Measurements from ENCODE around the gene PIEZO2. TPM values are rescaled to one million over a fixed set of nuclear protein-coding genes. Genes with fewer than 3 reads are reported as not detected.

PIEZO2 gene
- total and polyA plus RNA-seq, 2 donors (not counting 1 experiment from before 2014, with no cell fraction given): not detected

DNA sequence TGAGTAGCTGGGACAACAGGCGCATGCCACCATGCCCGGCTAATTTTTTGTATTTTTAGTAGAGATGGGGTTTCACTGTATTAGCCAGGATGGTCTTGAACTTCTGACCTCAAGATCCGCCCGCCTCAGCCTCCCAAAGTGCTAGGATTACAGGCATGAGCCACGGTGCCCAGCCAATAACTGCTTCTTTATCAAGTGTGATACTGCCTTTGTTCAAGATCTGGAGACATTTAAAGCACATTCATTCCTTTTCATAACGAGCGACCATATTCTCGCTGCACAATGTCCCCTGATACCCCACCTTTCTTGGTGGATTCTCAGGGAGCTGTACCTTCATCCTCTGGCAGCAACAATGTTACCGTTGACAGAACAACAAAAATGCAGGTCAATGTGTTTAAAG, 75.4 kb downstream of the PIEZO2 start:
- H3K27ac ChIP-seq (ENCODE audit: low read length in 2 of 2): no peak overlapping the region
- H3K27me3 ChIP-seq (replicated peaks in 1 of 4; ENCODE audit: control extremely low read depth in 1 of 4, control insufficient read depth in 3 of 4, insufficient read depth in 4 of 4, low read length in 3 of 4): no peaks in the 10 kb centered on the region
- H3K27ac Mint-ChIP-seq: no peak overlapping the region
- intact Hi-C loops (cut with micrococcal nuclease): no loop called here
- peaks cover 0 to 3% (median 0%) of the 10 kb centered on the region in 3 donors for H3K9me3 ChIP-seq (ENCODE audit: control extremely low read depth in 1 of 3, control insufficient read depth in 2 of 3, insufficient read depth in 1 of 3, low read length in 2 of 3)
- 96% methylated on average over 8 of the region's 9 CpGs for WGBS (ENCODE audit: insufficient coverage)
- CTCF ChIA-PET: no interaction called here
- H3K4me3 Mint-ChIP-seq: no peak overlapping the region
- no peak for TF ChIP-seq CTCF (IDR thresholded peaks at IDR 0.05)
- no peak for TF ChIP-seq EZH2 (IDR thresholded peaks at IDR 0.05; ENCODE audit: borderline replicate concordance, insufficient read depth, low read depth, low read length, poor library complexity, severe bottlenecking)
- H3K4me1 Mint-ChIP-seq: no peaks in the 10 kb centered on the region
- H4K20me1 ChIP-seq (ENCODE audit: control insufficient read depth, insufficient read depth, low read length, poor library complexity, severe bottlenecking): no peaks in the 10 kb centered on the region
- H3K4me1 ChIP-seq (ENCODE audit: control insufficient read depth in 2 of 2, insufficient read depth in 2 of 2, low read length in 2 of 2): no peaks in the 10 kb centered on the region
- H3K36me3 ChIP-seq (replicated peaks in 1 of 2; ENCODE audit: control extremely low read depth in 1 of 2, control insufficient read depth in 1 of 2, extremely low read depth in 1 of 2, insufficient read depth in 2 of 2, low read length in 1 of 2): no peaks in the 10 kb centered on the region
- H3K4me2 ChIP-seq (replicated peaks; ENCODE audit: low read depth, low read length, poor library complexity, severe bottlenecking): no peak overlapping the region
- no peaks in the 10 kb centered on the region for H3K9me3 Mint-ChIP-seq (ENCODE audit: insufficient read depth)
- H3K4me3 ChIP-seq (ENCODE audit: control extremely low read depth in 1 of 5, extremely low read depth in 1 of 5, insufficient read depth in 1 of 5, low read depth in 2 of 5, low read length in 4 of 5): no peak overlapping the region
- no peaks in the 10 kb centered on the region for H3K27me3 Mint-ChIP-seq
- no peaks in the 10 kb centered on the region for H3K79me2 ChIP-seq (ENCODE audit: control insufficient read depth, insufficient read depth, low read length)
- no peak overlapping the region for H2AFZ ChIP-seq (ENCODE audit: insufficient read depth, low read depth, low read length, poor library complexity, severe bottlenecking)
- H3K9ac ChIP-seq (ENCODE audit: low read length): no peak overlapping the region
- DNase-seq: no peak
- POLR2A ChIA-PET: no interaction called here
- ATAC-seq (ENCODE audit: low read depth): no peak

- WGBS (ENCODE audit: insufficient coverage): 93% methylated on average over 4 of the region's 5 CpGs
- CTCF ChIA-PET: no interaction called here
Observed at GRCh38 chr18:11072632-11073031, 76.7 kb downstream of the PIEZO2 start.

More at GRCh38 chr18:11072632-11073031, 76.7 kb downstream of the PIEZO2 start:
- Mint-ChIP-seq H3K4me1 (no peaks in the 10 kb centered on the region), H3K27me3 (no peaks in the 10 kb centered on the region), H3K27ac (no peak overlapping the region), H3K4me3 (no peak overlapping the region), H3K9me3 (ENCODE audit: insufficient read depth) (no peaks in the 10 kb centered on the region)
- Histone ChIP-seq H3K4me2 (replicated peaks; ENCODE audit: low read depth, low read length, poor library complexity, severe bottlenecking) (no peak overlapping the region), H3K9me3 (ENCODE audit: control extremely low read depth in 1 of 3, control insufficient read depth in 2 of 3, insufficient read depth in 1 of 3, low read length in 2 of 3) (peaks cover 0 to 7% (median under 1%) of the 10 kb centered on the region in 3 donors), H3K36me3 (replicated peaks in 1 of 2; ENCODE audit: control extremely low read depth in 1 of 2, control insufficient read depth in 1 of 2, extremely low read depth in 1 of 2, insufficient read depth in 2 of 2, low read length in 1 of 2) (no peaks in the 10 kb centered on the region), H2AFZ (ENCODE audit: insufficient read depth, low read depth, low read length, poor library complexity, severe bottlenecking) (no peak overlapping the region), H3K79me2 (ENCODE audit: control insufficient read depth, insufficient read depth, low read length) (no peaks in the 10 kb centered on the region), H3K9ac (ENCODE audit: low read length) (no peak overlapping the region), H4K20me1 (ENCODE audit: control insufficient read depth, insufficient read depth, low read length, poor library complexity, severe bottlenecking) (no peaks in the 10 kb centered on the region), H3K27ac (ENCODE audit: low read length in 2 of 2) (no peak overlapping the region), H3K27me3 (replicated peaks in 1 of 4; ENCODE audit: control extremely low read depth in 1 of 4, control insufficient read depth in 3 of 4, insufficient read depth in 4 of 4, low read length in 3 of 4) (no peaks in the 10 kb centered on the region), H3K4me1 (ENCODE audit: control insufficient read depth in 2 of 2, insufficient read depth in 2 of 2, low read length in 2 of 2) (no peaks in the 10 kb centered on the region), H3K4me3 (ENCODE audit: control extremely low read depth in 1 of 5, extremely low read depth in 1 of 5, insufficient read depth in 1 of 5, low read depth in 2 of 5, low read length in 4 of 5) (no peak overlapping the region)
- DNase-seq: no peak
- intact Hi-C loops (cut with micrococcal nuclease): no loop called here
- no peak for ATAC-seq (ENCODE audit: low read depth)
- TF ChIP-seq CTCF (IDR thresholded peaks at IDR 0.05) (no peak), EZH2 (IDR thresholded peaks at IDR 0.05; ENCODE audit: borderline replicate concordance, insufficient read depth, low read depth, low read length, poor library complexity, severe bottlenecking) (no peak)
- POLR2A ChIA-PET: no interaction called here

All from B cell (primary cell).